H1 (cell line): ENCODE measurements around the gene ACTRT3. TPM values are rescaled to one million over a fixed set of nuclear protein-coding genes. Genes with fewer than 3 reads are reported as not detected.

Source experiments
- BCL11A ChIP-seq, 2 experiments: IDR thresholded peaks; one replicate each; pipeline ENCODE4 v1.6.1; 2011; ENCODE audit warnings: low read depth in 2 of 2, low read length in 2 of 2, mild to moderate bottlenecking in 2 of 2
- CBX5 ChIP-seq: fragments of 300-800, 300-1000 bp; sonication (generic); IDR thresholded peaks from 2 replicates; pipeline ENCODE4 v1.7.1; 2016; ENCODE audit warnings: antibody characterized with exemption, low read length, low read depth
- CTCF ChIP-seq, 3 experiments: IDR thresholded peaks; 1 replicate in 2 of 3; 2 replicates in 1 of 3; pipeline versions ENCODE4 v1.5.1 to v1.6.1; 2011; ENCODE audit warnings: low read length in 3 of 3, mild to moderate bottlenecking in 3 of 3, inconsistent platforms in 2 of 3, low read depth in 1 of 3, moderate library complexity in 1 of 3; ENCODE audit not compliant: insufficient read depth in 1 of 3; ENCODE audit errors: control extremely low read depth in 1 of 3
- NRF1 ChIP-seq: IDR thresholded peaks from 2 replicates; pipeline ENCODE4 v1.6.1; 2011; ENCODE audit warnings: mild to moderate bottlenecking, low read depth, low read length, improper control_type of control experiment
- POLR2AphosphoS5 ChIP-seq: IDR thresholded peaks from 2 replicates; pipeline ENCODE4 v1.6.1; 2011; ENCODE audit warnings: low read depth, low read length
- SP4 ChIP-seq: IDR thresholded peaks from 2 replicates; pipeline ENCODE4 v1.6.1; 2012; ENCODE audit warnings: low read length, inconsistent platforms
- polyA plus RNA-seq, 7 experiments: library from polyadenylated mRNA; depleted of rRNA in 3 of 7; stranded (reverse) in 5 of 7; unstranded in 2 of 7; fragments of >200 nt in 5 of 7; fragments of 200-250 nt in 2 of 7; gene quantifications; 1 replicate in 5 of 7; 2 replicates in 1 of 7; 4 replicates in 1 of 7; pipeline versions ENCODE4 v1.2.1 to v1.2.3, GENCODE V29; 2011 to 2013; ENCODE audit warnings: missing spikeins in 2 of 7, mixed read lengths in 2 of 7
- total RNA-seq: library from RNA; stranded (reverse); fragmentation: NEBNext Ultra II Directional; extraction: Animal tissue kit (Norgen Biotek cat#: 25700); gene quantifications from 2 replicates; pipeline ENCODE4 v1.2.1, GENCODE V29; 2021

The ACTRT3 gene
- total and polyA plus RNA-seq, 2 of the 8 experiments (the other 6 are each of a cell fraction or from before 2014, with no cell fraction given) = 3.4 to 5.9 TPM

DNA sequence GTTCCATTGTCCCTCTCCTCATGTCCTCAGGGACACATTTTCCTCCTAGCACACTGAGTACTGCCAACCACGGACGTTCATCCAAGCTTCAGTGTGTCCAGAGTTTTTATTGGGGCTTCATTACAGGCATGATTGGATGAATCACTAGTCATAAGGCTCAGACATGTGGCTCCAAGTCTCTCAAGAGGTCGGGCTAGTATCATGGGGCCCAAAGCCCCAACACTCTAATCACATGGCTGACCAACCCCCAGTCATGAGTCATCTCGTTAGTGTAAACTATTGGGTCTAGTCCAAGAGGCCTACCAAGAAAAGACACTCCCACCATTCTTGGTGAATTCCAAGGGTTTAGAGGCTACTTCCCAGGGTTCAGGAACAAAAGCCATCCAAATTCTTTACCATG, 8.9 kb downstream of the ACTRT3 start (continued):
- TF ChIP-seq NRF1 (no peak), BCL11A (IDR thresholded peaks at IDR 0.05; ENCODE audit: low read depth in 2 of 2, low read length in 2 of 2) (no peak), SP4 (no peak), POLR2AphosphoS5 (no peak), CBX5 (no peak), CTCF (IDR thresholded peaks at IDR 0.05; ENCODE audit: control extremely low read depth in 1 of 3, insufficient read depth in 1 of 3, low read depth in 1 of 3, low read length in 3 of 3) (no peak)
